ENCODE data around the gene CAV2. TPM values are rescaled to one million over a fixed set of nuclear protein-coding genes. Genes with fewer than 3 reads are reported as not detected.

The CAV2 gene
- total and polyA plus RNA-seq, 2 of the 13 experiments (the other 11 are each of a cell fraction or from before 2014, with no cell fraction given): 0.09 to 0.18 TPM

DNA sequence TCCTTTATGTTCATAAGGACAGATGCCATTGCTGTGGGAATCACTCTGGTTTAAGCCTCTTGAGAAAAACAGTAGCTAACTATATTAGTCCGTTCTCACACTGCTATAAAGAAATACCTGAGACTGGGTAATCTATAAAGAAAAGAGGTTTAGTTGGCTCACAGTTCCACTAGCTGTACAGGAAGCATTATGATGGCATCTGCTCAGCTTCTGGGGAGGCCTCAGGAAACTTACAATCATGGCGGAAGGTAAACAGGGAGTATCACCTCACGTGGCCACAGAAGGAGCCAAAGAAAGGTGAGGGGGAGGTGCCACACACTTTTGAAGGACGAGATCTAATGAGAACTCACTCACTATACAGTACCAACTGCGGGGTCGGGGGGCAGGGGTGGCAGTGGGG is 2.9 kb upstream of the CAV2 start:
- H3K9ac ChIP-seq (ENCODE audit: insufficient read depth, low read depth, low read length): no peak overlapping the region
- H3K36me3 ChIP-seq (replicated peaks in 1 of 2; ENCODE audit: control insufficient read depth in 1 of 2, insufficient read depth in 2 of 2, low read length in 2 of 2): no peaks in the 10 kb centered on the region
- no TSS peak for BruUV-seq (replicated peaks)
- intact Hi-C loops (cut with micrococcal nuclease; ENCODE audit: unreplicated experiment) (no loop called here), in situ Hi-C loops (cut with HindIII; ENCODE audit: extremely low pct_ligation_motif_present, low pct_unique_long_range_greater_than_20kb) (no loop called here)
- peaks cover 10% of the 10 kb centered on the region; the same call in 1 of the 2 replicates for H3K4me1 ChIP-seq (ENCODE audit: insufficient read depth, low read length)
- H3K4me3 ChIP-seq (replicated peaks in 1 of 3; ENCODE audit: insufficient read depth in 1 of 3, low read depth in 2 of 3, low read length in 3 of 3): no peak overlapping the region
- no peak overlapping the region for H3K4me2 ChIP-seq (ENCODE audit: low read depth, low read length)
- ATAC-seq (no peak), DNase-seq (ENCODE audit: low spot score) (no peak), FAIRE-seq (no peak)
- 43% methylated on average over 6 of the region's 6 CpGs for WGBS (ENCODE audit: low lambda C conversion rate)
- H2AFZ ChIP-seq (ENCODE audit: low read length): no peak overlapping the region
- no peaks in the 10 kb centered on the region for H4K20me1 ChIP-seq (ENCODE audit: insufficient read depth, low read length)
- peaks cover 2 to 23% of the 10 kb centered on the region in 2 experiments for H3K27me3 ChIP-seq (ENCODE audit: control insufficient read depth in 1 of 2, insufficient read depth in 2 of 2, low read length in 2 of 2)
- CTCF ChIA-PET (ENCODE audit: low intra/inter-chr PET ratio, low total read pairs): no interaction called here
- no peaks in the 10 kb centered on the region for H3K79me2 ChIP-seq (ENCODE audit: insufficient read depth, low read length)
- POLR2A ChIA-PET: no interaction called here
- no peak overlapping the region for H3K27ac ChIP-seq (ENCODE audit: extremely low read length, insufficient read depth, low read length)
- TF ChIP-seq JUND (CRISPR knock-in tag; IDR thresholded peaks at IDR 0.05): no peak
- TF ChIP-seq ZNF331 (CRISPR knock-in tag; IDR thresholded peaks at IDR 0.05): no peak
- no peak for TF ChIP-seq SMAD1 (CRISPR knock-in tag; IDR thresholded peaks at IDR 0.05; ENCODE audit: borderline replicate concordance, low read depth)
- no peak for TF ChIP-seq MYNN (CRISPR knock-in tag; IDR thresholded peaks at IDR 0.05; ENCODE audit: low read depth)
- TF ChIP-seq, protein P1, sequence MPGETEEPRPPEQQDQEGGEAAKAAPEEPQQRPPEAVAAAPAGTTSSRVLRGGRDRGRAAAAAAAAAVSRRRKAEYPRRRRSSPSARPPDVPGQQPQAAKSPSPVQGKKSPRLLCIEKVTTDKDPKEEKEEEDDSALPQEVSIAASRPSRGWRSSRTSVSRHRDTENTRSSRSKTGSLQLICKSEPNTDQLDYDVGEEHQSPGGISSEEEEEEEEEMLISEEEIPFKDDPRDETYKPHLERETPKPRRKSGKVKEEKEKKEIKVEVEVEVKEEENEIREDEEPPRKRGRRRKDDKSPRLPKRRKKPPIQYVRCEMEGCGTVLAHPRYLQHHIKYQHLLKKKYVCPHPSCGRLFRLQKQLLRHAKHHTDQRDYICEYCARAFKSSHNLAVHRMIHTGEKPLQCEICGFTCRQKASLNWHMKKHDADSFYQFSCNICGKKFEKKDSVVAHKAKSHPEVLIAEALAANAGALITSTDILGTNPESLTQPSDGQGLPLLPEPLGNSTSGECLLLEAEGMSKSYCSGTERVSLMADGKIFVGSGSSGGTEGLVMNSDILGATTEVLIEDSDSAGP (CRISPR knock-in tag; IDR thresholded peaks at IDR 0.05; ENCODE audit: borderline replicate concordance): no peak
- TF ChIP-seq ZNF841 (CRISPR knock-in tag; IDR thresholded peaks at IDR 0.05; ENCODE audit: borderline replicate concordance): no peak
- TF ChIP-seq GTF3A (CRISPR knock-in tag; conservative IDR thresholded peaks at IDR 0.05): no peak
- TF ChIP-seq NFIC (IDR thresholded peaks at IDR 0.05; ENCODE audit: low read length): no peak
- TF ChIP-seq ZMAT3 (CRISPR knock-in tag; conservative IDR thresholded peaks at IDR 0.05): no peak
- H3K9me3 ChIP-seq (ENCODE audit: low read length): no peaks in the 10 kb centered on the region

All from HepG2 (cell line).